ENCODE measurements around the gene UROC1. TPM values are rescaled to one million over a fixed set of nuclear protein-coding genes. Genes with fewer than 3 reads are reported as not detected.

UROC1 gene
- total RNA-seq, 2 experiments from 2014 or later = 0.09 TPM; not detected in 1

- Histone ChIP-seq H2AFZ (ENCODE audit: low read length) (no peak overlapping the region), H3K36me3 (ENCODE audit: insufficient read depth, low read length) (no peaks in the 10 kb centered on the region), H3K4me1 (ENCODE audit: insufficient read depth, low read length, poor library complexity, severe bottlenecking) (no peaks in the 10 kb centered on the region), H3K9me3 (ENCODE audit: low read length) (no peaks in the 10 kb centered on the region), H3K27ac (ENCODE audit: low read depth, low read length, poor library complexity, severe bottlenecking) (no peak overlapping the region), H3K4me3 (ENCODE audit: low read depth, low read length, poor library complexity, severe bottlenecking) (no peak overlapping the region), H3K4me2 (ENCODE audit: low read length) (no peak overlapping the region), H3K9me2 (ENCODE audit: insufficient read depth, low read length) (no peaks in the 10 kb centered on the region), H4K20me1 (ENCODE audit: insufficient read depth, low read length) (no peaks in the 10 kb centered on the region), H3K79me2 (ENCODE audit: insufficient read depth, low read depth, low read length) (no peaks in the 10 kb centered on the region)
- TF ChIP-seq CTCF (conservative IDR thresholded peaks at IDR 0.05; ENCODE audit: low read length) (no peak), EZH2phosphoT487 (IDR thresholded peaks at IDR 0.05; ENCODE audit: borderline replicate concordance, low read depth, low read length) (no peak)
- ChIA-PET CTCF (ENCODE audit: unreplicated experiment) (no interaction called here), POLR2A (interaction anchor here (0.6 kb wide), 1 partner anchor 936 kb away, joined by 3 read pairs; no protein-coding TSS in a partner anchor)
- BruUV-seq (replicated peaks) = no TSS peak
- no peak for DNase-seq (ENCODE audit: low spot score)
- intact Hi-C loops (cut with micrococcal nuclease; ENCODE audit: unreplicated experiment) = no loop called here
These were observed 1.2 kb downstream of the UROC1 start for GRCh38 chr3:126516152-126516935.

DNA sequence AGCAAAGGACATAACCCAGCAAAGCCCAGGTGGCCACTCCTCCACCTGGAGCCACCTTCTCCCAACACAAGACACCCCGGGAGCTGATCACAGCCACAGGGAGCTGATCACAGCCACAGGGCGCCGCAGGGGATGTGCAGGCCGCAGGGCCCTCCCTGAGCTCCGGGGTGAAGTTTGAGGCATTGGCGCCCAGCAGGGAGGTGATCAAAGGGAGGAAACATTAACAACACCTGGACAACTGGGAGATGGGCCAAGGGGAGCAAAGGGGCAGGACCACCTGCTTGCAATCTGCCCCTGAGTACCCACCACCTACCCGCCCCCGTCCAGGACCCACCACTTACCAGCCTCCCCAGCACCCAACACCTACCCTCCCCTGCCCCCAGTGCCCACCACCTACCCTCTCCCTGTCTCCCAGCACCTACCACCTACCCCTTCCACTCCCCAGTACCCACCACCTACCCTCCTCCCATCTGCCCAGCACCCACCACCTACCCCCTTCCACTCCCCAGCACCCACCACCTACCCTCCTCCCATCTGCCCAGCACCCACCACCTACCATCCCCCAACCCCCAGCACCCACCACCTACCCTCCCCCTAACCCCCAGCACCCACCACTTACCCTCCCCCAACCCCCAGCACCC is 2.4 kb downstream of the UROC1 start:
- Histone ChIP-seq H3K4me1 (ENCODE audit: insufficient read depth, low read length, poor library complexity, severe bottlenecking) (no peaks in the 10 kb centered on the region), H3K9me2 (ENCODE audit: insufficient read depth, low read length) (no peaks in the 10 kb centered on the region), H3K4me2 (ENCODE audit: low read length) (no peak overlapping the region), H3K27ac (ENCODE audit: low read depth, low read length, poor library complexity, severe bottlenecking) (no peak overlapping the region), H2AFZ (ENCODE audit: low read length) (no peak overlapping the region), H3K36me3 (ENCODE audit: insufficient read depth, low read length) (no peaks in the 10 kb centered on the region), H3K4me3 (ENCODE audit: low read depth, low read length, poor library complexity, severe bottlenecking) (no peak overlapping the region), H3K9me3 (ENCODE audit: low read length) (no peaks in the 10 kb centered on the region), H3K79me2 (ENCODE audit: insufficient read depth, low read depth, low read length) (no peaks in the 10 kb centered on the region), H4K20me1 (ENCODE audit: insufficient read depth, low read length) (no peaks in the 10 kb centered on the region)
- no peak for DNase-seq (ENCODE audit: low spot score)
- CTCF ChIA-PET (ENCODE audit: unreplicated experiment) = no interaction called here
- BruUV-seq (replicated peaks) = no TSS peak
- intact Hi-C loops (cut with micrococcal nuclease; ENCODE audit: unreplicated experiment) = no loop called here
- POLR2A ChIA-PET = no interaction called here
- no peak for TF ChIP-seq CTCF (conservative IDR thresholded peaks at IDR 0.05; ENCODE audit: low read length)
- no peak for TF ChIP-seq EZH2phosphoT487 (IDR thresholded peaks at IDR 0.05; ENCODE audit: borderline replicate concordance, low read depth, low read length)

DNA sequence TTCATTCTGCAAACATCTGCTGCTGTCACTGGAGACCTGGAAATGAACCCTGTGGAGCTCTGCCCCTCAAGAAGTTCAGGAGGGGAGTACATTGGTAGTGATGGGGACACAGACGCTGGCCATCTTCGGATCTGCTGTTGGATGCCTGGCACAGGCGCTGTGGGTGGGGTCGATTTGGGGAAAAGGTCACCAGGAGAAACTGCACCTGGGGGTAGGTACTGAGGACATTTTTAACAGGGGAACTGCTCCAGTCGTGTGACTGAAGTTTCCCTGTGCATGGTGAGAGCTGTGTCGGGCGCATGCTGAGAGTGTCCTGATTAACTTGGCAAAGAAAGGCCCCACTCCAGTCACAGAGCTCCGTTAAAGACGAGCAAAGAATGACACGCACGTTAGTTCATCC is 3.4 kb downstream of the UROC1 start:
- DNase-seq (ENCODE audit: low spot score) = no peak
- ChIA-PET CTCF (ENCODE audit: unreplicated experiment) (no interaction called here), POLR2A (no interaction called here)
- no peak overlapping the region for H3K4me3 ChIP-seq (ENCODE audit: low read depth, low read length, poor library complexity, severe bottlenecking)
- no peaks in the 10 kb centered on the region for H3K9me3 ChIP-seq (ENCODE audit: low read length)
- H3K4me1 ChIP-seq (ENCODE audit: insufficient read depth, low read length, poor library complexity, severe bottlenecking) = no peaks in the 10 kb centered on the region
- no peaks in the 10 kb centered on the region for H3K36me3 ChIP-seq (ENCODE audit: insufficient read depth, low read length)
- no peaks in the 10 kb centered on the region for H3K79me2 ChIP-seq (ENCODE audit: insufficient read depth, low read depth, low read length)
- intact Hi-C loops (cut with micrococcal nuclease; ENCODE audit: unreplicated experiment) = no loop called here
- H3K4me2 ChIP-seq (ENCODE audit: low read length) = no peak overlapping the region
- no TSS peak for BruUV-seq (replicated peaks)
- no peak overlapping the region for H3K27ac ChIP-seq (ENCODE audit: low read depth, low read length, poor library complexity, severe bottlenecking)
- TF ChIP-seq CTCF (conservative IDR thresholded peaks at IDR 0.05; ENCODE audit: low read length) (no peak), EZH2phosphoT487 (IDR thresholded peaks at IDR 0.05; ENCODE audit: borderline replicate concordance, low read depth, low read length) (no peak)
- H2AFZ ChIP-seq (ENCODE audit: low read length) = no peak overlapping the region
- no peaks in the 10 kb centered on the region for H3K9me2 ChIP-seq (ENCODE audit: insufficient read depth, low read length)
- H4K20me1 ChIP-seq (ENCODE audit: insufficient read depth, low read length) = no peaks in the 10 kb centered on the region

Data from OCI-LY7 (cell line).